GM12874 (cell line): Measurements from ENCODE around the gene SPECC1L.

ENCODE experiments used
- CTCF ChIP-seq: IDR thresholded peaks from 2 replicates; pipeline ENCODE4 v1.5.1; 2011; ENCODE audit warnings: low read depth, mild to moderate bottlenecking, control low read depth, low read length, moderate library complexity; ENCODE audit not compliant: insufficient read depth

SPECC1L gene

GRCh38 chr22:24421428-24421931 is 150.8 kb downstream of the SPECC1L start:
- TF ChIP-seq CTCF = peak; percentile 23

- no peak for TF ChIP-seq CTCF
Measured at GRCh38 chr22:24422102-24422665, 151.6 kb downstream of the SPECC1L start.

GRCh38 chr22:24423519-24424000 is 152.9 kb downstream of the SPECC1L start:
- peak; percentile 87 for TF ChIP-seq CTCF

GRCh38 chr22:24424001-24424900 is 153.6 kb downstream of the SPECC1L start:
- no peak for TF ChIP-seq CTCF

- TF ChIP-seq CTCF = no peak
Measured at GRCh38 chr22:24424901-24425775, 154.5 kb downstream of the SPECC1L start.

- no peak for TF ChIP-seq CTCF
Measured at GRCh38 chr22:24426436-24426835, 155.8 kb downstream of the SPECC1L start.
